Measurements from ENCODE around the gene SF3A2.

- no peak for TF ChIP-seq POLR2A (IDR thresholded peaks at IDR 0.05; ENCODE audit: low read length)
- no peak for TF ChIP-seq GATA1 (IDR thresholded peaks at IDR 0.05; ENCODE audit: low read depth, low read length)
These were observed 20.0 kb upstream of the SF3A2 start for GRCh38 chr19:2216361-2217225.
